Heart left ventricle (tissue), 16 donors: ENCODE data around the gene TCF4. TPM values are rescaled to one million over a fixed set of nuclear protein-coding genes. Genes with fewer than 3 reads are reported as not detected.

Experiments
- ATAC-seq, 4 donors: fragments of 200-7000 bp; cut with Tn5 transposase; one replicate each; pipeline ENCODE4 v1.9.1; 2020 to 2022; ENCODE audit warnings: moderate library complexity in 4 of 4, mild to moderate bottlenecking in 3 of 4, moderate number of reproducible peaks in 1 of 4
- DNase-seq, 5 donors: peaks; one replicate each; pipeline ENCODE4 v3.0.0-alpha.2; 2020
- H3K27ac ChIP-seq, 12 donors: fragments of 200-600 bp; sonication (generic) in 4 of 12; one replicate each; pipeline versions ENCODE4 v1.5.0 to v1.8.0; 2016 to 2022; ENCODE audit warnings: mild to moderate bottlenecking in 2 of 12
- H3K27me3 ChIP-seq, 9 donors: fragments of 200-600 bp; sonication (generic) in 2 of 9; one replicate each; pipeline versions ENCODE4 v1.5.1 to v1.8.0; 2016 to 2022; ENCODE audit warnings: mild to moderate bottlenecking in 3 of 9
- H3K36me3 ChIP-seq, 9 donors: fragments of 200-600 bp; sonication (generic) in 2 of 9; one replicate each; pipeline versions ENCODE4 v1.5.0 to v1.8.0; 2018 to 2022; ENCODE audit warnings: mild to moderate bottlenecking in 2 of 9
- H3K4me1 ChIP-seq, 12 donors: fragments of 200-600 bp; sonication (generic) in 4 of 12; one replicate each; pipeline versions ENCODE4 v1.5.0 to v1.8.0; 2016 to 2022; ENCODE audit warnings: mild to moderate bottlenecking in 3 of 12
- H3K4me3 ChIP-seq, 12 donors: fragments of 200-600 bp; sonication (generic) in 4 of 12; one replicate each; pipeline versions ENCODE4 v1.5.0 to v1.8.0; 2017 to 2022; ENCODE audit warnings: mild to moderate bottlenecking in 9 of 12, moderate library complexity in 4 of 12
- H3K9me3 ChIP-seq, 12 donors: fragments of 200-600 bp; sonication (generic) in 4 of 12; one replicate each; pipeline versions ENCODE4 v1.5.0 to v1.8.0; 2016 to 2022; ENCODE audit warnings: mild to moderate bottlenecking in 1 of 12
- CTCF ChIP-seq, 12 donors: fragments of 200-600 bp; sonication (generic) in 4 of 12; IDR thresholded peaks; one replicate each; pipeline versions ENCODE4 v1.5.0 to v1.8.0; 2018 to 2022; ENCODE audit warnings: antibody characterized with exemption in 12 of 12, mild to moderate bottlenecking in 5 of 12
- POLR2A ChIP-seq, 2 donors: fragments of 450-650 bp; IDR thresholded peaks; one replicate each; pipeline ENCODE4 v1.6.1; 2017; ENCODE audit warnings: antibody characterized with exemption in 2 of 2, mild to moderate bottlenecking in 2 of 2, moderate library complexity in 2 of 2
- WGBS, 4 donors: extraction: QIAGEN DNeasy Blood & Tissue Kit in 2 of 4; methylation state at CpG; one replicate each; pipeline versions ENCODE4 v1.1.5 to v1.1.7; 2013 to 2018; 5-methylcytosine and 5-hydroxymethylcytosine counted together
- intact Hi-C, 10 donors: fragments of 100-400 bp; cut with DNase I; formaldehyde crosslinking; loops; one replicate each; pipeline versions ENCODE4 v1.11.1 to v1.14.2; 2022
- polyA plus RNA-seq, 2 donors: library from polyadenylated mRNA; stranded (reverse); fragments of 200-250 nt; gene quantifications; one replicate each; pipeline ENCODE4 v1.2.3, GENCODE V29; 2013
- total RNA-seq, 9 donors: library from RNA; depleted of rRNA in 2 of 9; stranded (reverse); fragments of >200 nt in 2 of 9; fragmentation: NEBNext Ultra II Directional in 3 of 9; extraction: Animal tissue kit (Norgen Biotek cat#: 25700) in 3 of 9; gene quantifications; one replicate each; pipeline versions ENCODE4 v1.1.0 to v1.2.4, GENCODE V29; 2016 to 2023
- donor health status: ischemic (EF 13 %, LVEDD 7.1; RV severe dilation, severe dysfunction).
- donor health status: healthy with polysubstance abuse.
- donor health status: DM: no; HTN: yes; CAD: no.
- donor health status: DM: no; HTN: no; CAD: no.
- donor health status: ischemic (EF 25% LVEDD 6.9; RV normal size, moderate dysfunction).
- donor health status: ischemic (EF 25% LVEDD 5.7; RV mildly dilated, moderate dysfunction).
- donor health status: healthy.
- donor health status: DM: yes; HTN: yes; CAD: no.
- donor health status: ischemic (EF 35%, LVEDD 5.7; RV mildly dilated, moderate dysfunction).
- donor health status: nonischemic (EF 11% LVEDD 7.7; RV severe dilation, severe dysfunction).
- donor health status: DM: yes; HTN: yes; CAD: no.
- donor health status: PGD.
- donor health status: ischemic (EF 29% LVEDD 5.4; RV normal size, mild dysfunction).
- donor health status: nonischemic (EF 23%, LVEDD 6.1; RV moderate dilation, normal function).

Gene TCF4
- total and polyA plus RNA-seq, 11 donors: 12.8 to 119 (median 71.5) TPM

- 45 to 56% (median 54%) methylated on average over 5 of the region's 5 CpGs for WGBS, 4 donors
- peak overlapping the region in 10 of 12 donors; percentile 14 to 60 (median 42) for H3K4me3 ChIP-seq
- peaks cover 0 to 74% (median 27%) of the 10 kb centered on the region in 12 donors for H3K4me1 ChIP-seq
- no peak for DNase-seq
- H3K27ac ChIP-seq: peak overlapping the region; percentile 41 to 86 (median 80)
- TF ChIP-seq POLR2A (IDR thresholded peaks at IDR 0.05) (no peak), CTCF (IDR thresholded peaks at IDR 0.05) (no peak)
- H3K27me3 ChIP-seq: no peaks in the 10 kb centered on the region
- intact Hi-C loops: loop anchor here in 8 of 10 donors (5.0 to 10.0 kb wide), 10 partner anchors 46 to 581 kb away; partner anchors contain the start of gene TCF4 (in 1 of the 8)
- no peaks in the 10 kb centered on the region for H3K36me3 ChIP-seq
- no peak for ATAC-seq
- no peaks in the 10 kb centered on the region for H3K9me3 ChIP-seq
Measured at GRCh38 chr18:55403421-55403949, 184.5 kb downstream of the TCF4 start.

- WGBS, 4 donors: 18 to 33% (median 29%) methylated on average over 10 of the region's 10 CpGs
- TF ChIP-seq CTCF (IDR thresholded peaks at IDR 0.05) (no peak), POLR2A (IDR thresholded peaks at IDR 0.05) (no peak)
- H3K4me1 ChIP-seq: peaks cover 0 to 81% (median 31%) of the 10 kb centered on the region in 12 donors
- DNase-seq (no peak), ATAC-seq (no peak)
- no peaks in the 10 kb centered on the region for H3K27me3 ChIP-seq
- no peaks in the 10 kb centered on the region for H3K36me3 ChIP-seq
- peak overlapping the region in 11 of 12 donors; percentile 5 to 60 (median 39) for H3K4me3 ChIP-seq
- H3K27ac ChIP-seq: peak overlapping the region; percentile 41 to 86 (median 80)
- intact Hi-C loops: loop anchor here in 8 of 10 donors (5.0 to 10.0 kb wide), 10 partner anchors 46 to 582 kb away; partner anchors contain the start of gene TCF4 (in 1 of the 8)
- no peaks in the 10 kb centered on the region for H3K9me3 ChIP-seq
Measured at GRCh38 chr18:55402731-55403405, 185.1 kb downstream of the TCF4 start.

- intact Hi-C loops: loop anchor here in 8 of 10 donors (5.0 to 10.0 kb wide), 10 partner anchors 44 to 583 kb away; partner anchors contain the start of gene TCF4 (in 1 of the 8)
- WGBS, 4 donors: 6 to 15% (median 7%) methylated on average over 12 of the region's 12 CpGs
- Histone ChIP-seq H3K36me3 (no peaks in the 10 kb centered on the region), H3K27me3 (no peaks in the 10 kb centered on the region), H3K9me3 (no peaks in the 10 kb centered on the region), H3K4me1 (peaks cover 0 to 90% (median 36%) of the 10 kb centered on the region in 12 donors), H3K4me3 (peak overlapping the region in 10 of 12 donors; percentile 16 to 60 (median 42)), H3K27ac (peak overlapping the region; percentile 51 to 86 (median 80))
- DNase-seq (peak in 4 of 5 donors; percentile 26 to 64 (median 45)), ATAC-seq (peak in 3 of 4 donors; percentile 70 to 82 (median 75))
- TF ChIP-seq POLR2A (IDR thresholded peaks at IDR 0.05): peak in 1 of 2 donors; percentile 24
- no peak for TF ChIP-seq CTCF (IDR thresholded peaks at IDR 0.05)
Measured at GRCh38 chr18:55401638-55402191, 186.3 kb downstream of the TCF4 start.
